Omental fat pad (tissue), 4 donors: ENCODE results near the gene GALR3. TPM values are rescaled to one million over a fixed set of nuclear protein-coding genes. Genes with fewer than 3 reads are reported as not detected.

Experiments used
- ATAC-seq: fragments of 150-250 bp; one replicate; pipeline ENCODE4 v1.9.1; 2016; ENCODE audit warnings: mild to moderate bottlenecking, moderate library complexity; ENCODE audit not compliant: low FRiP score
- DNase-seq: peaks from one replicate; pipeline ENCODE4 v3.0.0-alpha.2; 2019; ENCODE audit warnings: low spot score
- CTCF ChIP-seq, 3 donors: fragments of 450-650 bp; IDR thresholded peaks; one replicate each; pipeline ENCODE4 v1.5.1; 2016 to 2017; ENCODE audit warnings: antibody characterized with exemption in 3 of 3, mild to moderate bottlenecking in 3 of 3, moderate library complexity in 2 of 3
- total RNA-seq, 4 donors: library from RNA; depleted of rRNA; stranded (reverse); fragments of >200 nt; gene quantifications; one replicate each; pipeline ENCODE4 v1.1.0, GENCODE V29; 2016

GALR3 gene
- total RNA-seq, 4 donors from 2014 or later, result not detected

- peak; percentile 77 for DNase-seq
- TF ChIP-seq CTCF (IDR thresholded peaks at IDR 0.05), result no peak
- peak; percentile 89 for ATAC-seq
Observed at GRCh38 chr22:37807410-37808293, 15.5 kb upstream of the GALR3 start, which contains the start of gene GCAT. Gene GCAT, plus strand, starts transcription at chr22:37807934. Its CDS starts 34 bp downstream, at chr22:37807968.

GRCh38 chr22:37808294-37808657 is 14.9 kb upstream of the GALR3 start:
- no peak for ATAC-seq

GRCh38 chr22:37809672-37810333 is 13.4 kb upstream of the GALR3 start:
- TF ChIP-seq CTCF (IDR thresholded peaks at IDR 0.05), result no peak
- no peak for DNase-seq
- ATAC-seq, result no peak

More at GRCh38 chr22:37808294-37808657, 14.9 kb upstream of the GALR3 start:
- no peak for DNase-seq
- TF ChIP-seq CTCF (IDR thresholded peaks at IDR 0.05), result no peak

GRCh38 chr22:37811867-37812266 is 11.3 kb upstream of the GALR3 start:
- DNase-seq, result no peak
- no peak for TF ChIP-seq CTCF (IDR thresholded peaks at IDR 0.05)
- ATAC-seq, result no peak

DNA sequence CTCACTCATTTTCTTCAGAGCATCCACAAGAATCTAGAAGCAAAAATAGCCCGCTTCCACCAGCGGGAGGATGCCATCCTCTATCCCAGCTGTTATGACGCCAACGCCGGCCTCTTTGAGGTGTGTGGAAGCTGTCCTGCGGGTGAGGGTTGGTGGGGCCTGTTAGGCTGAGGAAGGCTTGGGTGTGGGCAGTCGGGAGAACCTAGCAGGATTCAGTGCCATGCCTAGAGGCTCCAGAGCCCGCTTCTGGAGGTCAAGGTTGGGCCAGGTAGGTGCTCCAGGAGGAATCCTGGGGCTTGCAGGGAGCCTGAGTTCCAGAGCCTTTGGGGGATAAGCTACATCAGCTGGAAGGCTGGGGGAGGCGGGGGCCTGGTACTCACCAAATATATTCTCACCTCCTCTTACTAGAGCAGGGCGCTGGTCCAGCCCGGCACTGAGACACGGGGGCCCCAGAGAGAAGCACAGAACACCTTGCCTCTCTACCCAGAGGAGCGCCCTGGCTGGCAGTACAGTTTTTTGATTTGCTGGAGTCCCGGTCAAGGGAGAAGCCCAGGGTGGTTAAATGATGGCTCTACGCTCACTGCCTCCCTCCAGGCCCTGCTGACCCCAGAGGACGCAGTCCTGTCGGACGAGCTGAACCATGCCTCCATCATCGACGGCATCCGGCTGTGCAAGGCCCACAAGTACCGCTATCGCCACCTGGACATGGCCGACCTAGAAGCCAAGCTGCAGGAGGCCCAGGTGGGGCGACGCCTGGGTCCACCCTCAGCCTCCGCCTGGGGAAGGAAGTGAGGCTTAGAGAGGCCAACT is 10.1 kb upstream of the GALR3 start:
- DNase-seq (no peak), ATAC-seq (no peak)
- no peak for TF ChIP-seq CTCF (IDR thresholded peaks at IDR 0.05)

DNA sequence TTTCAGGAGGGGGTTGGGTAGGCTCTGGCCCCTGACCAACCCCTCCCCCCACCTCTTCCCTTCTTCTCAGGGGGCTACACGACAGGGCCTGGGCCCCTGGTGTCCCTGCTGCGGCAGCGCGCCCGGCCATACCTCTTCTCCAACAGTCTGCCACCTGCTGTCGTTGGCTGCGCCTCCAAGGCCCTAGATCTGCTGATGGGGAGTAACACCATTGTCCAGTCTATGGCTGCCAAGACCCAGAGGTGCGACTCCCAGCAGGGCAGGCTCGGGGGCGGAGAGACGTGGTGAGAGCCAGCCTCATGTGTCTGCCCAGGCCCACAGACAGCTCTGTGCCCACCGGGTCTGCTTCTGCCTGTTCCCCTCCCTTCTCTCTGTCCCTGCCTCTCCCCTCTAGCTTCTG is 7.6 kb upstream of the GALR3 start:
- ATAC-seq, result no peak
- TF ChIP-seq CTCF (IDR thresholded peaks at IDR 0.05), result no peak
- no peak for DNase-seq
